Ureter (tissue), 1 donor: ENCODE data around the gene ST7. TPM values are rescaled to one million over a fixed set of nuclear protein-coding genes. Genes with fewer than 3 reads are reported as not detected.

Experiments
- DNase-seq: peaks from one replicate; pipeline ENCODE4 v3.0.0-alpha.2; 2020; ENCODE audit warnings: low spot score
- total RNA-seq: library from RNA; stranded (reverse); gene quantifications from one replicate; pipeline ENCODE4 v1.2.4, GENCODE V29; 2023
- donor health status: DM: yes; HTN: yes; CAD: no.

Gene ST7
- total RNA-seq, 1 donor from 2014 or later: 25.4 TPM

DNA sequence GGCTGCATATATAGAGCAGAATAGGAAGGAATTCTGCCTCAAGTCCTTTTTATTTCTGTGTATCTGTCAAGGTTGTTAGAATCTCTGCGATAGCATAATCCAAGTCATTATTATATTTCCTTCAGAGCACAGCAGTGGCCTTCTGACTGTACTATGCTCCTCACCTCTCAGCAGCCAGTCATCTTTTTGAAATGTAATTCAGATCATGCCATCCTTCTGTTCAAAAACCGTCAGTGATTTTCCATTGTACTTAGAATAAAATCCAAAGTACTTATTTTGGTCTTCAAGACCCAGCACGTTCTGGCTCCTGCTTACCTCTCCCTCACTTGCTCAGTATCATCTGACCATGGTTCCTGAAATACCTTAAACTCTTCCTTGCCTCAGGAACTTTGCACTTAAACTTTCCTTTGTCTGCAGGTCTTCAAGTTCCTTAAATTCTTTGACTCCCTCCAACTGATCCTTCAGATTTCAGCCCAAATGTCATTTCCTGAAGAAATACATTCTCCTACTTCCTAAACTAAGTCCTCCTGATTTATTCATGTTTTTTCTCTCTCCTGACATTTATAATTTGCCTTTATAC, 112.4 kb downstream of the ST7 start:
- no peak for DNase-seq

DNA sequence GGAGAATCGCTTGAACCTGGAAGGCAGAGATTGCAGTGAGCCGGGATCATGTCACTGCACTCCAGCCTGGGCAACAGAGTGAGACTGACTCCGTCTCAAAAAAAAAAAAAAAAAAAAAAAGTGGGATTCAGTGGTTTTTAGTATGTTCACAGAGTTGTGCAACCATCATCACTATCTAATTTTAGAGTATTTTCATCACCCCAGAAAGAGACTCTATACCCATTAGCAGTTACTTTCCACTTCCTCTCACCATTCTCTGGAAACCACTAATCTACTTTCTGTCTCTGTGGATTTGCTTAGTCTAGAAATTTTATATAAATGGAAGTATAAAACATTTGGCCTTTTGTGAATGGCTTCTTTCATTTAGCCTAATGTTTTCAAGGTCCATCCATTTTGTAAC, 113.4 kb downstream of the ST7 start:
- no peak for DNase-seq

DNA sequence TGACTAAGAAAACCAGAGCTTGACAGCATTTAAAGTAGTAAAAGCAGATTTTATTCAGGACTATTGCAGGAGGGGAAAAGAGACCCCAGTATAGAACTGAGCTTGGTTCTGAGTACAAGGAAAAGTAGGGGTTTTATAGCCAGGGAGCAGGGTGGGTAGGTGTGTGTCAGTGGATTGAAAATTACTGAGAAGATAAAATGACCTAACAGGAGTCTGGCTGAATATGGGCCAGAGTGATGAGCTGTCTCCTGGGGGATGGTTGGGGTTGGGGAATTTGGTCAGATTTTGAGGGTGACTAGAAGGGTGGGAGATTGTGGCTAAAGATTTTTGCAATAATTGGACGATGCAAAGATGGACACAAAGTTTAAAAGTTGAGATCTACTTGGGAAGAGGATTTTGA, 114.0 kb downstream of the ST7 start:
- DNase-seq: no peak

DNA sequence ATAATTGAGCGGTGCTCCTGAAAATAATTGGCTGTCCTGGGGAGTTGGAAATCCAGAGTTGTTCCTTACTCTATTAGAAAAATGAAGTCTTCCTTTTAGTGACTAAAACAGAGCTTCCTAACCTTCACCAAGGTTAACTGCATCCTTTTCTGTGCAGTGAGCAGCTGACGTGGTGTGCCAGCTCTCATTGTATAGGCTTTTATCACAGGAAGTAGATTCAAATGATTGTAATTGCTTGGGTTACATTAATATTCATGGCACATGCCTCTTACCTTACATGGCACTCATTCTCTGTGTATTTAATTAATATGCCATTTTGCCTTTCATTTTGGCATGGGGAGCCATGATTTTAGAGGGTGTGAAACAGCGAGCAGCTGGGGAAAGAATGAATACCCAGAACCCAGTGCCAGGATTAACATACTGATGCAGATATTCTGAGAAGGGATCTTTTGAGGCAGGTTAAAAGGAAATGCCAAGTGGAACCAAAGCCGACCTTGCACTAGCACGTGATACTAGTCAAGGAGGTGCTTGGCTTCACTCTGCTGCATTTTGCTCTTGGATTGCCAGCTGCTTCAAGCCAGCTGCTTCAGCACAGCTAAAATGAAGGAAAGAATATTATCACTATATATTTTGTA, 115.3 kb downstream of the ST7 start:
- no peak for DNase-seq

DNA sequence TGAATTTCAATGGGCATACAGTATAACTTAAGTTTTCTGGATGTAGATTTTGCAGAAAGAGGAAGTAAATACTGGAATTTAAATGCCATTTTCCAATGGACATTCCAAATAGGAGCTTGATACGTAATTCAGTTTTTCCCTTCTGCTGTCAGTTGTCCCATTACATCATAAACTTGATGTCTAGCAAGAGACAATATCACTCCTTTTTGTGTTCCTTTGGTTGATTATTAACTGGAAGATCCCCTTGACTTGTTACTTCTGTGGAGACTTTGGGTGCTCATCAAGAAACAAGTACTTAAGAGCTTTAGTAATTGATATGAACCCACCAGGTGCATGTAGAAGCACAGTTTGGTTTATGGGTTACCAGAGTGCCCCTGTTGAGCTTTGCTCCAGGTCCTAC, 116.1 kb downstream of the ST7 start:
- DNase-seq: no peak

DNA sequence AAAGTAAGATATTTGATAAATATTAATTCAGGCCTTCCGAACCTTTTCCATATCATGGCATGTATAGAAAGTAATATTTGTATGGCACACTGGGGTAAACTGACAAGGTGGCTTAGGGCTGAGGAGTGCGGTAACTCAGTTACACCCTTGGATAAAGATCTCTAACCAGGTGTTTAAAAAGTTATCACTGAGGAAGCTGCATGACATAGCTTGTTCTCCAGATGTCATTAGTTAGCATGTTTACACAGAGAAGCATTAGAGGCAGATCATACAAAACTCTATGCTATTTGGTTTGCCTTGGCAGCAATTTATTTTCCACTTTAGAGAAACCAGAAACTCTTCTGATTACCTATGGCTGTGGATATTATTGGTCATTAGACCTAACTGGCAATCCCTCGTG, 118.2 kb downstream of the ST7 start:
- no peak for DNase-seq

DNA sequence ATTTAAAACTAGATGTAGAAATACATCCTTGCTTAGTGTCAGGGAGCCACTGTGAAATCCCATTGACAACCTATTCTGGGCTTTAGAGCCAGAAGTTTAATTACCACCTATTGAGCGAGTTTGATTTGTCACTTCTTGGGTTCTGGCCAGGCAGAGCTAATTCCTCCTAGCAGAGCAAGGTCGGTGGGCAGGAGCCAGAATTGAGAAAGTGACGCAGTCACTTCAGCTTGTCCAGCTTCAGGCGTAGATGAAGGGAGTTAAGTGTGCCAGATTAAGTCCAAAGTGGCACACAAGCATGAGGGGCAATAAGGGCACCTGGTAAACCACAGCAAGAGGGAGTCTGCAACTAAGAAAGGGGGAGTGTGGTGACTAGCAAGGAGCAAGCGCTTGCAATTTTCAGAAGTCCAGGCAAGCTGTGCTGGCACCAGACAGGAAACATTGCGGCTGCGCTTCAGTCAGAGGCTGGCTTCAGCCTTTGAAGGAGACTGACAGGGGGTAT, 119.4 kb downstream of the ST7 start:
- no peak for DNase-seq

DNA sequence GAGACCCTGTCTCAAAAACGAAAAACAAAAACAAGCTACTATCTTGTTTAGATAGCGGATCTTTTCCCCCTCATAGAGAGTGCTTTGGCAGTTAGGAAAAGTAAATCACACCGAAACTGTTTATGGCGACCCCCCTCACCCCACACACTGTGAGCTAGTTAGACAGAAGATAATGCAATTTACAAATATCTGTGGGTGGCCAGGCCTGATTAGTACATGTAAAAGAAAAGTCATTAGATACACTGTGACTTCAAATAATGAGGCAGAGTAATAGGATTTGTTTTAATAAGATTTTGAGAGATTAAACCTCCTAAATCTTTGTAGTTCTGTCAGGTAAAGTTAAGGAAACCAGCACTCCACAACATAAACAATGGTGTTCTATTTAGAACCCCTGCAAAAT, 121.1 kb downstream of the ST7 start:
- DNase-seq: no peak

DNA sequence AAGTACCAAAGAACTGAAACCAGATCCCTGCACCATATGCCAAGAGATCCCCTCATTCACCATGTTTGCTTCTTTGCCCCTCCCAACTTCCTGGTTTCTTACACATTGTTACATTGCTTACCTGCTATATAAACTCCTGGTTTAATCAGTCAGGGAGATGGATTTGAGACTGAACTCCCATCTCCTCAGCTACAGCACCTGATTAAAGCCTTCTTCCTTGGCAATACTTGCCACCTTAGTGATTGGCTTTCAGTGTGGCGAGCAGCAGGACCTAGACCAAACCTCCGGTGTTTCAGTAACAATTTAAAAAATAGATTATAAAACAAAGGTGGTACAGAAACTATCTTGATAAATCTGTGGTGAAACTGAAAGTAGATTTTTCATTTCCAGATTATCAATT, 122.6 kb downstream of the ST7 start:
- no peak for DNase-seq

DNA sequence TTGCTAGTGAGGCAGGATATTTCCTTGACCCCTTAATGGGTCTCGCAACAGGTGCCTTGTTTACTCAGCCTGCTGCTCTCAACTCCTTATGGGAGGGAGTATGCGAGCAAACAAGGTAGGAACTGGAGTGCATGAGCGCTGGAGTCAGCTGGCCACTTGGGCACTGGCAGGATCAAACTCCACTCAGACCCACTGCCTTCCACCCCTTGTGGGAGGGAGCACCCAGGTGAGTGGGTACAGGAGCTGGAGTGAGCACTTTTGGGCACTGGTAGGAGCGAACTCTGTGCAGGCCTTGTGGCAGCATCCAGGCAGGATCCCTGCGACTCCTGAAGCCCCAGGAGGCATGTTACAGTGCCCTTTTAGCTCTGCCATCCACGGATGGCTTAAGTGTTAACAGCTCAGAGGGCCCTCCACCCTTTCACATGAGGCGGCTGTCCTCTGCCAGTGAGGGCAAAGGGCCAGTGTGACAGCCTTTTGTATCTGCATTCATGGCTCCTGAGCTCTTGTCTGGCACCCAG, 123.2 kb downstream of the ST7 start:
- no peak for DNase-seq

DNA sequence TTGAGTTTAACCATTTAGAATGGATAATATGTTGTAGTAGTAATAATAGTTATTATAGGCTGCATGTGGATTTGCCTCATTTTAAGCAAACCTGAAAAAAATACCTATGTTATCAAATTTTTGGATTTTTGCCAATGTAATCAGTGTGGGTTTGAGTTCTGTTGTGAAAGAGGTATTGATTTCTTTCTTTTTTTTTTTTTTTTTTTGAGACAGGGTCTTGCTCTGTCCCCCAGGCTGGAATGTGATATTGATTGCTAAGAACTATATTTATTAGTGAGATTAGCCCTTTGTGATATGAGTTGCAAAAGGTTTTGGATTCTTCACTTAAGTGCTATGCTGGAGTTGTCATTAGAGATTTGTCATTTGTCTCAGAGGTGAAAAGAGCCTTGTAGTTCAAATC, 124.4 kb downstream of the ST7 start:
- DNase-seq: no peak

DNA sequence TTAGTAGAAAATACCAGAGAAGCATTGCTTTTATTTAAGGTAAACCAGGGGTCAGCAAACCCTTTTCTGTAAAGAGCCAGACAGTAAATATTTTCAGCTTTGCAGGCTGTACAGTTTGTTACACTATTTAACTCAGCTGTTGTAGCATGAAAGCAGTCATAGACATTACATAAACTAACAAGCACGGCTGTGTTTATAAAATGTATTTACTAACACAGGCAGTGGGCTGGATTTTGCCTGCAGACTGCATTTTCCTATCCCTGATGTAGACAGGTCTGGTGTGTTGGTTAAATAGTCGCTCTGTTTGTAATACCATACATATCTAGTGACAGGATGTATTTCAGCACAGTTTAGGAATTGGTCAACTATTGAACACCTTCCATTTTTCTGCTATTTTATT, 129.3 kb downstream of the ST7 start:
- no peak for DNase-seq

DNA sequence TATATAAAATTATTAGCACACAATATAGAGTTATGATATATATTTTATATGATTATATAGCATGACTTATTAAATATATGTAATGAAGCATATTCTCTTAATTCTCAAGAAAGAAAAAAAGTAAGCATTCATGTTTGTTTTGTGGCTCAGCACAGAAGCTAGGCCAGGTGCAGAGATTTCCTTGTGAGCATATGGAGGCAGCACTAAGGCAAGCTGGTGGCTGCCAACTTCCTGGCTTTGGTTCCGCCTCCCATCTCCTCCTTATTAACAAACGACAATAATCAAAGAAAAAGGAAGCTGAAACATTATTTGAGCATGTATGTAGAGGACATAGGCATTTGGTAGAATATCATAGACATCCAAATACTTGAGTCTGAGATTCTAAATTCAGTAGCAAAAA, 130.3 kb downstream of the ST7 start:
- no peak for DNase-seq

DNA sequence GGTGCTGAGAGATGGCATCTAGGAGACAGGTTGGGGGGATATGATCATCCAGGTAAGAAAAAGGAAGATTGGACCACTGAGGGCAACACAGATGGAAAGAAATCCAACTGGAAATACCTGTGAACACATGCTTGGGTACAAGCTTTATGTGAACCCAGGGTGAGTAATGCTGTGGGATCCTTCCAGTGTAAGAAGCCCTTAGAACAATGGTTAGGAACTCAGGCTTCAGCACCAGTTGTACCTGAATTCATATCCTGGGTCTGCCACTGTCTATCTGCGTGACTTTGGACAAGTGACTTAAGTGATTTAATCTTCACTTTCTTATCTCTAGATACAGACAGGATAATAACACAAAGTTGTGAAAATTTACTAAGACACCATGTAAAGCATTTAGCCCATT, 131.0 kb downstream of the ST7 start:
- no peak for DNase-seq

DNA sequence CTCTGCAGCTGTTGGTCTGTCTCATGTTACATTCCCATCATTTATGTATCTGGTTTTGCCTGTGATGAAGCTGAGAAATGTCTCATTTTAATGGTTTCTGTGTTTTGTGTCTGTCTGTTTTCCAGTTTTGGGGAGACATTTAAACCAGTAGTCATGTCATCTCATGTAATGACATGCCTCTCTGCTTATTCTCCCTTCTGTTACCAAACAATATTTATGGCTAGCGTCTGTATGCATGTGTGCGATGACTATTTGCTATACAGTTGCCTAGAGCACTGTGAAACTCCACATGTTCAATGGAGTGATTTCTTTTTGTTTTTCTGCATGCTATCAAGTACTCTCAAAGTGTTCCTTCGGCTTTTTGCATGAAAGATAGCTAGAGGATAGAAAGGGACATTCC, 132.0 kb downstream of the ST7 start:
- no peak for DNase-seq

DNA sequence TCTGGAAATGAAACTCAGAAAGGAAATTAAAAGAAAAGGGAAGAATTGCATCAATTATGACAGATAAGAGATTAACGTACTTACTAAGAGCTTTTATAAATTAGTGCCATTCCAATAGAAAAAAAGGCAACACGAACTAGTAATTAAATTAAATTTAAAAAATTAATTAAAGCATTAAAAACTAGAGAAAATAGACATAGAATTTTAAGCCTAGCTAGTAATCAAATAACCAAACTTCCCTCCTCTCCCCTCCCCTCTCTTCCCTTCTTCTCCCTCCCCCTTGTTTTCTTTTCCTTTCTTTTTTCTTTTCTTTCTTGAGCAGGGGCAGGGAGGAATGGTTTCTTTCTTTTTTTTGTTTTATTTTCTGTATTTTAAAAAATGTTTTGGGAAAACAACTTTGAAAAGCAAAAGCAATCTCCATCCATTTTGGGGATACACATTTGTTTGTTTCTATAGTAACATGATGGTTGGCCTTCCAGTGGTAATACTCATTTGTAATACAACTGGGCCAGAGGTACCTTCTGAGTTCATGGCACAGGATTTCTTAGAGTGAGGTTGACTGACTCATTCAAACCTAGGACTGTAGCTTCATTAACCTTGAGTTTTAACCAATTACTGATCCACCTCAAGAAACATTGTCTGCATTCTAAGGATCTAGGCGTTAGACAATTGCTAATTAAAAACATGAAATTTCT, 132.6 kb downstream of the ST7 start:
- no peak for DNase-seq

DNA sequence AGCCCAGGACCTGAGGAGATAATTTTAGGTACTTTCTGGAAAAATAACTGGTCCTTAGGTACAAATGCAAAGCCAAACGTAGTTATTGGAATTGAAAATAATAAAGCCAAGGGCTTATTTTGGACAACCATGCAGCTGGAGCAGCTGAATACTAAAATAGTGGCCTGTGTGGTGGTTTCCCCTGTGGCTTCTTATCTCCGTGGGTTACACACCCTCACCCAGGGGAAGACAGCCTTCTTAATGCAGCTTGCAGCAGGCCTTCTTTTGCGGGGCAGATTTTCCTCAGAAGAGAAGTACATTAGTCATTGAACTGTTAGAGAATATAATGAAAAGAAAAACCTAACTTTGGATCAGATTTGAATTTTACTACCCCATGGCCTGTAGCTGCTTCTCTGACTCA, 133.5 kb downstream of the ST7 start:
- no peak for DNase-seq

DNA sequence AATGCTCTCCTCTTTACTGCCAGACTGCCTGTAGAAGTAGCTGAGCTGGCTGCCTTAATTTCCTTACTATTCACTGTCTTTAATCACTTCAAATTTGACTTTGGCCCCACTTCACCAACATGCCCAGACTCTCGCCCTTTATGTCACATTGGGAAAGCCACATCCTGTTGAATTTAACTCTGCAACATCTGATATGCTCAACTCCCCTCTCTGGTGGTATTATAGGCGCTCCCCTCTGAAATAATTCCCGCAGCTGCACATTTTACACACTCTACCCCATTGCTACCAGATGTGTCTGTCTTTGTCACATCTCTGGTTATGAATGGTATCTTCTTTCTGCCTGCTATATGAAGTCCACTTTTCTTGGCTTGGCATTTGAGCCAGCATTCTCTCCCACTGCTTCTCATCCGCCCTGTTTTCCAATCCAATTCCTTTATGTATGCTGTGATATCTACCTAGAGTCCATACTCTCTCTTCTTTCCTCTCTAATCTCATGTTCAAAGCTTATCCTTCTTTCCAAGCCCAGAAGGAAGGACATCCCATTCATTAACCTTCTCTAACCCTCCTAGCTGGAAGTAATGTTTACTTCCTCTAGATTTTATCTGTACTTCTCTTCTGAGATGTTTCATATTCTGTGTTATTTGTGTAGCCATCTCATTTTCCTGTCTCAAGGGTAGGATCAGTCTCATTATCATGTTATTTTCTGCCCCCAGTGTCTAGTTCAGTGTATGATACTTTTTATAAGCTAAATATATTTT, 134.5 kb downstream of the ST7 start:
- DNase-seq: no peak

DNA sequence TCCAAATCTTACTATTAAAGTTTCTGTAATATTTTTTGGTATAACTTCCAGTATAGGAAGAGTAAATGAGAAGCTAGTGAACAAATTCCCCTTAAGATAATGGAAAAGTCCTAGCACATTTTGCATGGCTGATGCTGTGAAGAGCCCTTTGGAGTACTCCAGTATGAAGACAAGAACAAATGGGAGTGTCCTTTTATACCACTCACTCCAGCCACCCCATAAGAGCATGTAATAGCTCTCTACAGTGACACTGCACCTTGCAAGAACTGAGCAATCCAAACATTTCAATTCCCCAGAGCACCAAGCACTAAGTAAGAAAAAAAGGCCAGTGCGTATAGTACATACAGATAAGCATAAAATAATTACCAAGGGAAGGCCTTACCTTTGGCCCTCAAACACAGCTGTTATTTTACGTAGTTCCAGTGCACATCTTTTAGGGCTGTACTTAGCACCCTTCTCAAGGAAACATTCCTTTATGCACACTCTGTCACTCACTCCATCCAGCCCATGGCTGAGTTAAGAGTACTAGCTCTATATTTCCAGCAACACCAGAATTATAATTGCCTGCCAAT, 135.4 kb downstream of the ST7 start:
- no peak for DNase-seq

DNA sequence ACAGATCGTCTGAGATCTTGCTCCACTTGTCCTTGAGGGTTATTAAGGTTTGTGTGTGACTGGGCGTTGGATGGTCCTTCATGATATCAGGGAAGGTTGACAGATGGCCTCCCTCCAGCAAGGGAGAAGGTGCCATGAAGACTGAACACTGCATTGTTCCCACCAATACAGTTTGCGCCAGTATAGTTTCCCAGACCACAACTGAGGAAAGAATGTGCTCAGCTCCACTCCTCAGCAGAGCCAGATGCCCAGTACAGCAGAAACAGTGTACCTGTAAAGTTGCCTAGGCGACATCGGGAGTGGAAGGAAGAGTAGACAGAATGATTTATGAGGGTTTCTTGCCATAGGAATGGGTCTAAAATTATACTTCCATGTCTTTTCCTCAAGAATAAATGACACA, 137.5 kb downstream of the ST7 start:
- no peak for DNase-seq

DNA sequence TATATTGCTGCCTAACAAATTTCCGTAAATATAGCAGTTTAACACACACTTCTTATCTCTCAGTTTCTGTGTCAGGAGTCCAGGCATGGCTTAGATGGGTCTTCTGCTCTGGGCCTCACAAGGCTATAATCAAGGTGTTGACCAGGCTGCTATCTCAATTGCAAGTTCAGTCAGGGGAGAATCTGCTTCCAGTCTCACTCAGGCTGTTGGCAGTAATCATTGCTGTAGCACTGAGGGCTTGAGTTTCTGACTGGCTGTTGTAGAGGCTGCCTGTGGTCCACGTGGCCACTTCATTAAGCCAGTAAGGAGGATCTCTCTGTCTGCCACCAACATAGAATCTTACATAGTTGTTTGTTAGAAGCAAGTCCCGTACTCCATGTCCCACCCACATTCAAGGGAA, 138.4 kb downstream of the ST7 start:
- no peak for DNase-seq

DNA sequence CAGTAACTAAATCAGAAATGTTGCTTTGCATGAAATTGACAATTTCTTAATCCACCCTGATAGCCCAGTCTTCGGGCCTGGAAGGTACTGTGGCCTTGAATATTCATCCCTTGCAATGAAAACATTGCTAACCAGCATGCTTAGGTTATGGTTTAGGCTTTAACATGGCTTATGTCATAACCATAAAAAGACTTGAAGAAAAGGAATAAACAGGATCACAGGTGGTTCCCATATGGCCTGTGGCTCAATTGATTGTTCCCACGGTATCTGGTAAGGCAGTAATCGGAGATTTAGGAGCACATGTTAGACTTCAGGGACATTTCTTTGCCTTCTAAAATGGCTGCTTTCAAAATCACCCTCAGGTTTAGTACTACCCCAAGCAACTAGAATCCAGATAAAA, 139.5 kb downstream of the ST7 start:
- no peak for DNase-seq
